ENCODE measurements around the gene ATXN7L3B.
A peak's percentile ranks its signal among the peaks of the same experiment; 100 is the strongest.

DNA sequence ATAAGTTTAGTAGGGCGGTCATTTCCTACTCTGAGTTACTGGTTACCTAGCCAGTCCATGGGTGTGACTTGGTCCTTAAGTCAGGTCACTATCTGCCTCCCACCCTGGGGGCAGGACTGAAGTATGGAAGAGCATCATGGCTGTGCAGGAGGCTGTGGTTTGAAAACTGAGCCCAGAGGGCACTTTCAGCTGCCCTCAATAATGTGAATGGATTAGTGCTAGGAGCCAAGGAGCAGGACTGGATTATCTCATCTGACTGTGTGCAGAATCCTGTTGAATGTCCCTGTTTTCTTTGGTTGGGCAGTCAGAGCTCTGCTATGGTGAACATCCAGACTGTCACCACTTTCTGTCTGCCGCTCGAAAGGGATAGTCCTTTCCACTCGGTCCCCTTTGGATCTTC is 1.6 kb downstream of the ATXN7L3B start:
- TF ChIP-seq HDGF (IDR thresholded peaks at IDR 0.05; ENCODE audit: borderline replicate concordance) (no peak), FOXM1 (IDR thresholded peaks at IDR 0.05; ENCODE audit: borderline replicate concordance) (no peak), BHLHE40 (IDR thresholded peaks at IDR 0.05; ENCODE audit: borderline replicate concordance) (no peak), ELF4 (IDR thresholded peaks at IDR 0.05) (no peak), ARNT (IDR thresholded peaks at IDR 0.05) (no peak), SP1 (IDR thresholded peaks at IDR 0.05) (no peak), LEF1 (IDR thresholded peaks at IDR 0.05; ENCODE audit: borderline replicate concordance) (no peak), TARDBP (IDR thresholded peaks at IDR 0.05) (no peak), FOXA1 (IDR thresholded peaks at IDR 0.05) (no peak), SUZ12 (IDR thresholded peaks at IDR 0.05) (no peak), NFRKB (IDR thresholded peaks at IDR 0.05) (no peak), CTBP1 (IDR thresholded peaks at IDR 0.05; ENCODE audit: borderline replicate concordance) (no peak), L3MBTL2 (conservative IDR thresholded peaks at IDR 0.05) (0 out of 2 replicates have a peak, but pooled peaks have one; percentile 4)
- TF ChIP-seq, protein P1, sequence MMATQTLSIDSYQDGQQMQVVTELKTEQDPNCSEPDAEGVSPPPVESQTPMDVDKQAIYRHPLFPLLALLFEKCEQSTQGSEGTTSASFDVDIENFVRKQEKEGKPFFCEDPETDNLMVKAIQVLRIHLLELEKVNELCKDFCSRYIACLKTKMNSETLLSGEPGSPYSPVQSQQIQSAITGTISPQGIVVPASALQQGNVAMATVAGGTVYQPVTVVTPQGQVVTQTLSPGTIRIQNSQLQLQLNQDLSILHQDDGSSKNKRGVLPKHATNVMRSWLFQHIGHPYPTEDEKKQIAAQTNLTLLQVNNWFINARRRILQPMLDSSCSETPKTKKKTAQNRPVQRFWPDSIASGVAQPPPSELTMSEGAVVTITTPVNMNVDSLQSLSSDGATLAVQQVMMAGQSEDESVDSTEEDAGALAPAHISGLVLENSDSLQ (IDR thresholded peaks at IDR 0.05), result no peak
